ENCODE measurements around the gene ZNF688. TPM values are rescaled to one million over a fixed set of nuclear protein-coding genes. Genes with fewer than 3 reads are reported as not detected.

ZNF688 gene
- 10 to 100 TPM; 10.1 to 16.9 (median 16.5) TPM for total RNA-seq
- 24.5 TPM for total RNA-seq (2013)

- Mint-ChIP-seq H3K4me1 (peaks cover 20 to 31% of the 10 kb centered on the region in 2 donors), H3K9me3 (no peaks in the 10 kb centered on the region), H3K27ac (peak within 1 kb of the TSS; percentile 92 to 95), H3K36me3 (no peaks in the 10 kb centered on the region), H3K27me3 (ENCODE audit: low read depth in 2 of 2) (no peaks in the 10 kb centered on the region), H3K4me3 (peak within 1 kb of the TSS; percentile 93)
- Histone ChIP-seq H3K9me3 (ENCODE audit: control insufficient read depth, insufficient read depth, low read length) (no peaks in the 10 kb centered on the region), H3K4me3 (ENCODE audit: low read length) (peak within 1 kb of the TSS; percentile 74), H3K4me1 (ENCODE audit: control insufficient read depth, insufficient read depth, low read length) (peaks cover 42% of the 10 kb centered on the region), H3K27me3 (ENCODE audit: control insufficient read depth, insufficient read depth, low read length) (no peaks in the 10 kb centered on the region), H3K36me3 (ENCODE audit: control insufficient read depth, insufficient read depth, low read length) (no peaks in the 10 kb centered on the region), H3K27ac (ENCODE audit: low read length) (peak within 1 kb of the TSS; percentile 97)
- WGBS (ENCODE audit: insufficient coverage) = under 1% methylated on average over 66 of the region's 67 CpGs
- DNase-seq (peak; percentile 91 to 97), ATAC-seq (peak; percentile 82 to 93 (median 86))
- TF ChIP-seq CTCF (IDR thresholded peaks at IDR 0.05) = no peak
- intact Hi-C loops (cut with micrococcal nuclease) = loop anchor here (1.0 to 5.0 kb wide), 4 partner anchors 13 to 86 kb away; partner anchors contain the start of genes FBRS, ZNF764 and ZNF785
Observed at GRCh38 chr16:30571445-30572322, at the start of gene ZNF688. TSS of gene ZNF688 (minus strand) at chr16:30571714. CDS start at chr16:30571629, 85 bp downstream.

DNA sequence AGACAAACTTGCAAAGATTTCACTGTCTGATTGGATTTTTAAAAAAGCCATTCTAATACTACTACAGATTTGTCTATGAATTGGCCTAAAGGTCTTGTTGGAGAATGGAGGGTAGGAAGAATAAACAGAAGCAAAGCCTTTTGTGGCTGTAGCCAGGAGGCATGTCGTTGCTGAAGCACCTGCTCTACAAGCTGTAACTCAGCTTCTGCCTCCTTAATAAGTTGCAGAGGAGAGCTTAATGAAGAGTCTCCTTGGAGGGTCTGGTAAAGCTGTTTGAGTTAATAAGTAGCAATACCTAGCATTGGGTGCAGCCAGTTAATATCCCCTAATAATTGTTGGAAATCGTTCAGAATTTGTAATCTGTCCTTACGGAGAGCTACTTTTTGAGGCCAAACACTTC lies 48.7 kb upstream of the ZNF688 start:
- intact Hi-C loops (cut with micrococcal nuclease) = no loop called here
- H3K9me3 ChIP-seq (ENCODE audit: control insufficient read depth, insufficient read depth, low read length) = no peaks in the 10 kb centered on the region
- H3K36me3 Mint-ChIP-seq = no peaks in the 10 kb centered on the region
- no peaks in the 10 kb centered on the region for H3K27me3 ChIP-seq (ENCODE audit: control insufficient read depth, insufficient read depth, low read length)
- H3K27ac Mint-ChIP-seq = no peak overlapping the region
- H3K4me3 ChIP-seq (ENCODE audit: low read length) = no peak overlapping the region
- peaks cover 0 to 4% of the 10 kb centered on the region in 2 donors for H3K4me1 Mint-ChIP-seq
- 73% methylated on average over 3 of the region's 3 CpGs for WGBS (ENCODE audit: insufficient coverage)
- ATAC-seq (no peak), DNase-seq (no peak)
- H3K27ac ChIP-seq (ENCODE audit: low read length) = no peak overlapping the region
- no peak for TF ChIP-seq CTCF (IDR thresholded peaks at IDR 0.05)
- no peaks in the 10 kb centered on the region for H3K9me3 Mint-ChIP-seq
- no peaks in the 10 kb centered on the region for H3K36me3 ChIP-seq (ENCODE audit: control insufficient read depth, insufficient read depth, low read length)
- H3K4me3 Mint-ChIP-seq = no peak overlapping the region
- H3K27me3 Mint-ChIP-seq (ENCODE audit: low read depth in 2 of 2) = peaks cover 2 to 16% of the 10 kb centered on the region in 2 donors
- H3K4me1 ChIP-seq (ENCODE audit: control insufficient read depth, insufficient read depth, low read length) = no peaks in the 10 kb centered on the region

- ATAC-seq (no peak), DNase-seq (no peak)
- Histone ChIP-seq H3K9me3 (ENCODE audit: control insufficient read depth, insufficient read depth, low read length) (no peaks in the 10 kb centered on the region), H3K4me3 (ENCODE audit: low read length) (no peak overlapping the region), H3K4me1 (ENCODE audit: control insufficient read depth, insufficient read depth, low read length) (no peaks in the 10 kb centered on the region), H3K36me3 (ENCODE audit: control insufficient read depth, insufficient read depth, low read length) (no peaks in the 10 kb centered on the region), H3K27me3 (ENCODE audit: control insufficient read depth, insufficient read depth, low read length) (no peaks in the 10 kb centered on the region), H3K27ac (ENCODE audit: low read length) (no peak overlapping the region)
- no peak overlapping the region for H3K27ac Mint-ChIP-seq
- WGBS (ENCODE audit: insufficient coverage) = 90% methylated on average over 5 of the region's 5 CpGs
- intact Hi-C loops (cut with micrococcal nuclease) = no loop called here
- peaks cover 0 to 4% of the 10 kb centered on the region in 2 donors for H3K4me1 Mint-ChIP-seq
- no peak for TF ChIP-seq CTCF (IDR thresholded peaks at IDR 0.05)
- no peaks in the 10 kb centered on the region for H3K9me3 Mint-ChIP-seq
- H3K4me3 Mint-ChIP-seq = no peak overlapping the region
- H3K36me3 Mint-ChIP-seq = no peaks in the 10 kb centered on the region
- H3K27me3 Mint-ChIP-seq (ENCODE audit: low read depth in 2 of 2) = peaks cover 2 to 16% of the 10 kb centered on the region in 2 donors
Observed at GRCh38 chr16:30619638-30620037, 48.1 kb upstream of the ZNF688 start.
